ENCODE results near the gene GNG13. TPM values are rescaled to one million over a fixed set of nuclear protein-coding genes. Genes with fewer than 3 reads are reported as not detected.
A peak's percentile ranks its signal among the peaks of the same experiment; 100 is the strongest.

GNG13 gene
- total and polyA plus RNA-seq, 9 of the 15 experiments (the other 6 are each of a cell fraction or from before 2014, with no cell fraction given) = not detected

- TF ChIP-seq CBFA2T2 (conservative IDR thresholded peaks at IDR 0.05) (no peak), FOS (IDR thresholded peaks at IDR 0.05; ENCODE audit: extremely low read depth, insufficient read length) (no peak), MAZ (CRISPR knock-in tag; conservative IDR thresholded peaks at IDR 0.05 in 1 of 2, IDR thresholded peaks at IDR 0.05 in 1 of 2) (peak in 1 of 2 experiments; percentile 50; a peak in 1 of 4 replicates), GMEB1 (CRISPR knock-in tag; IDR thresholded peaks at IDR 0.05) (no peak), RUNX1 (IDR thresholded peaks at IDR 0.05; ENCODE audit: low read depth) (no peak), ZNF79 (CRISPR knock-in tag; IDR thresholded peaks at IDR 0.05; ENCODE audit: low read depth) (no peak), HSF4 (CRISPR knock-in tag; IDR thresholded peaks at IDR 0.05; ENCODE audit: borderline replicate concordance) (no peak), SIN3B (IDR thresholded peaks at IDR 0.05; ENCODE audit: low read depth) (no peak), MED1 (CRISPR knock-in tag; IDR thresholded peaks at IDR 0.05; ENCODE audit: borderline replicate concordance) (no peak), NONO (IDR thresholded peaks at IDR 0.05; ENCODE audit: low read depth in 2 of 2, low read length in 1 of 2) (0 out of 4 replicates have a peak, but pooled peaks of 1 of the 2 experiments have one; percentile 16), PTTG1 (tag; IDR thresholded peaks at IDR 0.05; ENCODE audit: low read depth) (no peak), ZNF518B (CRISPR knock-in tag; IDR thresholded peaks at IDR 0.05) (no peak), POLR2G (IDR thresholded peaks at IDR 0.05; ENCODE audit: low read depth, low read length) (peak; percentile 42), ZNF277 (CRISPR knock-in tag; IDR thresholded peaks at IDR 0.05; ENCODE audit: borderline replicate concordance) (no peak), GABPB2 (CRISPR knock-in tag; conservative IDR thresholded peaks at IDR 0.05) (no peak), NUFIP1 (IDR thresholded peaks at IDR 0.05; ENCODE audit: partially characterized antibody) (no peak), MTA3 (IDR thresholded peaks at IDR 0.05; ENCODE audit: borderline replicate concordance) (no peak)
Measured at GRCh38 chr16:813204-813915, 12.8 kb upstream of the GNG13 start (continued).

Measured in K562 (cell line).